Colon (tissue), 2 donors: ENCODE measurements around the gene FAM168A.
"Not testable (repeated sequence)": the region's sequence is repeated elsewhere in the genome, so short reads cannot be mapped to it uniquely, and the experiment has no call there.

Experiments
- FAIRE-seq: peaks from 2 replicates; lab custom pipeline; 2012; peaks lifted over from hg19 to GRCh38; lab: Jason Lieb, UNC
- donor health status: control.
- donor health status: control.

Gene FAM168A

GRCh38 chr11:73519266-73519665 is 78.6 kb downstream of the FAM168A start:
- no peak for FAIRE-seq

DNA sequence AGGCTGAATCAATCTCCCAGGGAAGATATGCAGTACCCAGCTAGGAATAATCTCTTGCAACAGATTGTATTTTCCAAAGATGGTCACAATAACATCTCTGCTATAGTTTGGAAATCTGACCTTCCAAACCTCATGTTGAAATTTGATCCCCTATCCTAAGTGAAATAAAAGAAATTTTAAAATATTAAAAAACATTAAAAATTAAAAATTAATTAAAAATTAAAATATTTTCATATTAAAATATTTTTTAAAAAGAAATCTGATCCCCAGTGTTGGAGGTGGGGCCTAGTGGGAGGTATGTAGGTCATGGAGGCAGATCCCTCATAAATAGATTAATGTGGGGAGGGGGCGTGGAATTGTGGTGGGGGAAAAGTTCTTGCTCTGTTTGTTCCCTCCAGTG is 79.7 kb downstream of the FAM168A start:
- no peak for FAIRE-seq

DNA sequence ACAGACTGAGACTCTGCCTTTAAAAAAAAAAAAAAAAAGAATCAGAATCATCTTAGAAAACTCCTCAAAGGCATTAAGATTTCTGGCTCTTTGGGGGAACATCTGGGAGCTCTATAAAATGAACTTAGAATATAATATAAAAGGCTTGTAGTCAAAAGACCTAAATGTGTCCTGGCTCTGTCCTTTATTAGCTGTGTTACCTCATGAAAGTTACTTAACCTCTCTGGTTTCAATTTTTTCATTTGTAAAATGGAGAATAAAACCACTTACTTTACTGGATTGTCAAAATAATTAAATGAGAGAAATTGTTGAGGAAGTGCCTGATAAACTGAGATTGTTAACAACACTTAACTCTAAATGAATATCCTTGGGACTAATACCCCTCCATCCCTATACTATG is 81.8 kb downstream of the FAM168A start:
- no peak for FAIRE-seq

DNA sequence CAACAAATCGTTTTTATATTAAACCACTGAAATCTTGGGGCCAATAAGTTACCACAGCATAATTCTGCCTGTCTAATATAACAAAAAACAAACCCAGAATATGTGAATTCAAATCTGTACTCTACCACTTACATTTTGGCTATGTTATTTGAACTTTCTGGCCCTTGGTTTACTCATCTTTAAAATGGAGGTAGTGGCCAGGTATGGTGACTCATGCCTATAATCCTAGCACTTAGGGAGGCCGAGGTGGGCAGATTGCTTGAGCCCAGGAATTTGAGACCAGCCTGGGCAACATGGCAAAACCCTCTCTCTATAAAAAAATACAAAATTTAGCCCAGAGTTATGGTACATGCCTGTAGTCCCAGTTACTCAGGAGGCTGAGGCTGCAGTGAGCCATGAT is 84.2 kb downstream of the FAM168A start:
- no peak for FAIRE-seq

DNA sequence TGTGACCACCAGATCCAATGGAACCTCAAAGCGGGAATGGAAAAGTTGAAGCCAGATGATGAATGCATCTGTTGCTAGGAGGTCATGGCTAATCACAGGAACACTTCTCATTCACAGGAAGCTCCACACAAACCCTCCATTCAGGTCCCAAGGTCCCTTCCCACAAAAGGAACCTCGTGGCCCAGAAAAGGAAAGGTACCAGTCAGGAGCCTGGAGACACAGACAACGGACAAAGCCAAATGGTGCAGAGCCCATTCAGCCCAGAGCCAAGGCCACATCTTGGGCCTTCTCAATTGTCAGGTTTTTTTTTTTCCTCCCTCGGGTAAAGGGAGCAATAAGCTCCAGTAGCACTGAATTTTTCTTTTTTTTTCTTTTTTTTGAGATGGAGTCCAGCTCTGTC is 87.0 kb downstream of the FAM168A start:
- FAIRE-seq = no peak

GRCh38 chr11:73510106-73510505 is 87.8 kb downstream of the FAM168A start:
- no peak for FAIRE-seq

DNA sequence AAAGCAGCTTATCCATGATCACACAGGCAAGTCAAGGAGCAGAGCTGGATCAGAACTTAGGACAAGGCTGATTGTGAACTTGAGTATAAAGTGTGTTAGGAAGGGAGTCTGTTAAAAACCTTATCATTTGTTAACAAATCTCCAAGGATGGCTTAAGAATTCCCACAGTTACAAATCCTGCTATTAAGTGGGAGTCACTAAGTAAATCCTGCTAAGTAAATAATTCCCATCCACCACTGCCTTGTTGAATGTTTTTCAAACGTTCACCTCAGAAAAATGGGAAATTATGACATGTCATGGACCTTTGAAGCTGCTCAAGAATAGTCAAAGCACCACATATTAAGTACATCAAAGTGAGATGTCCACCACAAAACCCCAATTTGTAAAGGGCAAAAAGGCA is 88.7 kb downstream of the FAM168A start:
- no peak for FAIRE-seq

DNA sequence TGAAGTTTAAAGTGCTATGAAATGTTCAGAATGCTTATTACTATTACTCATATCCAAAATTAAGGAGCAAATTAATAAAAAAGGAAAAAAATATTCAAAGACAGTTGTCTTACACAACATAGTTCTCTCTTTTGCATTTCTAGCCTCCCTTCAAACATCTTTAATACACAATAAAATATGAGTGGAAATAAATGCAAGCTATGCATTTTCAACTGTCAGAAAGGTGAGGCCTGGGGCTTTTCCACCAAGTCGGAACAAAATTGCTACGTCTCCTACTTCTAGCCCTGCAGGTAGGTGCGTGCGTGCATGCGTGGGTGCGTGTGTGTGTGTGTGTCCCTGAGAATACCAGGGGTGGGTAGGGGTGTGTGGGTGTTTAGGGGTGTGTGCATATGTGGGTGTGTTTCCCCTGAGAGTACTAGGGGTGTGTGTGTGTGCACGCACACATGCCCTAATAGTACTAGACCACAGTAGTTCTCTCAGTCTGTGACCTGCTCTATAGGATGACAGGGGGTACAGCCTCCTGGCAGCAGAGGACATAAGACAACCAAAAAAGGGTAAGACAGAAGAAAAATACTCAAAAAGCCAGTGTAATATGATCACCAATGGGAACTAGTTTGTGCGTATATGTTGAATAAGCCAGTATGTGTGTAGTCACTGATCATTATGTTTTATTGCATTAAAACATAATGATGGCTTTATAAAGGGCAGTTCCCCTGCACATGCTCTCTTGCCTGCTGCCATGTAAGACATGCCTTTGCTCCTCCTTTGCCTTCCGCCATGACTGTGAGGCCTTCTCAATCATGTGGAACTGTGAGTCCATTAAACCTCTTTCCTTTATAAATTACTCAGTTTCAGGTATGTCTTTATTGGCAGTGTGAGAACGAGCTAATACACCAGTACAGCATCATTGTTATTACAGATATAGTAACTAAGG is 89.4 kb downstream of the FAM168A start:
- no peak for FAIRE-seq

DNA sequence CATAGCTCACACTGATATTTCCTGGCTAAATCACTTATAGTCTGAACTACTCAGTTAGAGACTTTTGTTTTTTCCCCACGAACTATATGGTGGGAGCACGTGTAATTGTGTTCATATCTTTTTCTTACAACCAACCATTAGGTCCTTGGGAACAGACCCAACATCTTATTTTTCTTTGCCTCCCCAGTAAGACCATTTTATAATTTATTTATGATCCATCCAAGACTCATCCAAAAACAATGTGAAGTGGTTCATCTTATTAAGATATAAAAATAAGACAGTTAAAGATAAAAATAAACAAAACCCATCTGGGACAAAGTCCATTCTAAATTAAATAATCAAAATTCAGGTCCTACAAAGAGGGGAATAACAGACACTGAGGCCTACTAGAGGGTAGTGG is 90.8 kb downstream of the FAM168A start:
- FAIRE-seq = no peak

DNA sequence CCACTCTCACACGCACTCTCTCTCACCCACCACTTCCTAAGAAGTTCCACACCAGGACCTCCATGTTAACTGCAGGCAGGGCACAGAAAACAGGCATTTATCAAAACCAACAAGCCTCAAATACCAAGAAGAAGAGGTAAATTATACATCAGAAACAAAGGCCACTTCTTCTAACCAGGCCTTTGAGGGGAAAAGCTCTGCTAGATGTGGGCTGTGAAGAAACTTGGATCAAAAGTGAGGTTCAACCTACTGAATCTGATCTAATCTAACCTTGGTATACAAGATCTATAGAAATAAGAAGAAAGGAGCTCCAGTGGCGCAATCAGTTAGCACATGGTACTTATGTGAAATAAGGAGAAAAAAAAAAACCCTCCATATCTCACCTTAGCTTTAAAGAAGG is 91.9 kb downstream of the FAM168A start:
- no peak for FAIRE-seq

GRCh38 chr11:73498343-73498742 is 99.6 kb downstream of the FAM168A start:
- no peak for FAIRE-seq

DNA sequence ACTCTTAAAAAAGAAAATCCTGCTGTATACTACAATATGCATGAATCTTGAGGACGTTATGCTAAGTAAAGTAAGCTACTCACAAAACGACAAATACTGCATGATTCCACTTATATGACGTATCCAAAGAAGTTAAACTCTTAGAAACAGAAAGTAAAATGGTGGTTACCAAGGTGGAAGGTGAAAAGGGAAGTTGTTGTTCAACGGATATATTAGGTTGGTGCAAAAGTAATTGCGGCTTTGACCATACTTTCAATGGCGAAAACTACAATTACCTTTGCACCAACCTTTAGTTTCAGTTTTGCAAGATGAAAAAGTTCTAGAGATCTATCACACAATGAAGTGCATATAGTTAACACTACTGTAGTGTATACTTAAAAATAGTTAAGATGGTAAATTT is 101.8 kb downstream of the FAM168A start:
- FAIRE-seq = no peak

DNA sequence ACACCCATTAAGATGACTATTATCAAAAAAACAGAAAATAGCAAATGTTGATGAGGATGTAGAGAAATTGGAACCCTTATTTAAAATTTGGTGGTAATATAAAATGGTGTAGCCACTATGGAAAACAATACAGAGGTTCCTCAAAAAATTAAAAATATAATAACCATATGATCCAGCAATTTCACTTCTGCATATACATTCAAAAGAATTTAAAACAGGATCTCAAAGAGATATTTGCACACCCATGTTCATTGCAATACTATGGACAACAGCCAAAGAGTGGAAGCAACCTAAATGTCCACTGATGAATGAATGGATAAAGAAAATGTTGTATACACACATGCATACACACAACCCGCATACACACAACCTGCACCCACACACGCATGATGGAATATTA is 102.2 kb downstream of the FAM168A start:
- FAIRE-seq = no peak

DNA sequence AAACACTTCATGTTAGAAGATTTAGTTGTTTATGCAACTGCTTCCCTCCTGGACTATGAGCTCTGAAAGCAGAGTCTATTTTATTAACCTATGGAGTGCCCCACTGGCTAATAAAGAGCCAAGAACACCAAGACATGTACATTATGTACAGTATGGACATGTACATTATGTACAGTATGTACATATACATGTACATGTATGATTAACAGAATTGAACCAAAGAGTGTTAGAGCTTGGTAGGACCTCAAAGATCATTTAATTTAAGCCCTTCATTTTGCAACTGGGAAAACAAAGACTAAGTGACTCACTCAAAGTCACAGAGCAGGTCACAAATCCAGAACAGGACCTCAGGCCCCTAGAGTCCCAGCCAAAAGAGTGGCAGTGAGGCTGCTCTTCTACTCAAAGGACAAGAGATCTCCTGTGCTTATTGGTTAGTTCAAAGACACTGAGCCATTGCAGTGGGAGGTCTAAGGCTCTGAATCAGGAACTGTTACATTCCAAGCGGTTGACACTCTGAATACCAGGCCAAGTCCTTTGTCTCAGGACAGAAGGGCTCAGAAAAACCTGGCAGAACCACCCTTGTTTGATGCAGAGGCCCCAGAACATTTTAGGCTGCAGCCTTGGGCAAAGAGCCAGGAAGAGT is 103.8 kb downstream of the FAM168A start:
- no peak for FAIRE-seq

DNA sequence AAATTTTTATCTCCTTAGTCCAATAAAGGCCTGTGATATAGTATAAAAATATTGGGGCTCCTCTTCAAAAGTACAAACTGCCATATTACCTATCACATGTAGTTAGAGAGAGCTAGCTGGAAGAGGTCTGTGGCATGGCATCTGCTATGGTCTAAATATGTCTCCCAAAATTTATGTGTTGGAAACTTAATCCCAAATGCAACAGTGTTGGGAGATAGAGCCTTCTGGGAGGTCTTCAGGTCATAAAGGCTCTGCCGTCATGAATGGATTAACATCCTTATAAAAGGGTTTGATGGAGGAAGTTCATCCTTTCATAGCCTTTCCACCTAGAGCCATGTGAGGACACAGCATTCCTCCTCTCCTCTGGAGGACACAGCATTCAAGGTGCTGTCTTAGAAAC is 116.3 kb downstream of the FAM168A start:
- no peak for FAIRE-seq

DNA sequence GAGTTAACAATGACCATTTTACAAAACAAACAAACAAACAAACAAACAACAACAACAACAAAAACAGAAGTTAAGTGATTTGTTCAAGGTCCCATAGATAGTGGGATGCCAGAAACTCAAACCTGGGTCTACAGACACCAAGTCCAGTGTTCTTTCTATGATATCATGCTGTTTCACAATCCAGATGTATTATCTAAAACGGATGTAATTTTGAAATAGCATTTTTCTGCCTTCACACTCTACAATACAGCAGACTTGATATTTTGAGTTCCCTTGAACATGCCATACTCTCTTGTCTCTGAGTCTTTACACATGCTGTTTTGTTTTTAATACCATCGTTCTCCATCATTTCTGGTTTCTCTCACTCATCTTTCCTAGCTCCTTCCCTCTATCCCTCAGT is 117.2 kb downstream of the FAM168A start:
- FAIRE-seq = no peak

DNA sequence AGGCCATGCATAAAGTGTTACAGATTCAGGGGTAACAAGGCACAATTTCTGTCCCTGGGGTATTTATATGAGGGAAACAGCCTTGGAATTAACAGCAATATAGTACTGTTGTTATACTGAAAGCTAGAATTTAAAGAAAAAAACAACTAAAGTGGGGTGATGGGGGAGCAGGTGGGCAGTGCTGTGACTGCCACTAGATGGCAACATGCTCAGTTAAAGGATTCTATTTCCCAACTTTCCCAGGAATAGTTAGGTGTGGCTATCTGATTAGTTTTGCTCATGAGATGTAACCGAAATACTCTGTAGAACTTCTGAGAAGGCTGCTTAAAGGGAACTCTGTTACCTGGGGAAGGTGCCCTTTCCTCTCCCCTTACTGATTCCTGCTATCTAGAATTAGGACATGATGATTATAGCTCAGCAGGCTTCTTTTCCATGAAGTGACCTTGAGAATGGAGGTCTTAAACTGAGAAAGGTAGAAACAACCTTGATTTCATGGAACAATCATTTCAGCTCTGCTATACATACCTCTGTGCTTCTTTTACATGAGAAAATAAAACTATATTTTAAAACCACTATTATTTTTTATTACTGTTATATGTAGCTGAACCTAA is 119.1 kb downstream of the FAM168A start:
- FAIRE-seq = no peak

DNA sequence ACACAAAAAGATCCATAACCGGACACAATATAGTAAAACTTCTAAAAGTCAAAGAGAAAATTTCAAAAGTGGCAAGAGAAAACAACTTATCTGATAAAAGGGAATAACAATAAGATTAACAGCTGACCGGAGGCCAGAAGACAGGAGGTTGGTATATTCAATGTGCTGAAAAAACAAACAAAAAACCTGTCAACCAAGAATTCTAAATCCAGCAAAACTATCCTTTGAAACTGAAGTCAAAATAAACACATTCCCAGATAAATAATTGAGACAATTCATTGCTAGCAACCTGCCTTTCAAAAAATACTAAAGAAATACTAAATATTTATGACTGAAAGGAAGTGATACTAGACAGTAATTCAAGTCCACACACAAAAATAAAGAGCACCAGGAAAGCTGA is 120.4 kb downstream of the FAM168A start:
- no peak for FAIRE-seq

DNA sequence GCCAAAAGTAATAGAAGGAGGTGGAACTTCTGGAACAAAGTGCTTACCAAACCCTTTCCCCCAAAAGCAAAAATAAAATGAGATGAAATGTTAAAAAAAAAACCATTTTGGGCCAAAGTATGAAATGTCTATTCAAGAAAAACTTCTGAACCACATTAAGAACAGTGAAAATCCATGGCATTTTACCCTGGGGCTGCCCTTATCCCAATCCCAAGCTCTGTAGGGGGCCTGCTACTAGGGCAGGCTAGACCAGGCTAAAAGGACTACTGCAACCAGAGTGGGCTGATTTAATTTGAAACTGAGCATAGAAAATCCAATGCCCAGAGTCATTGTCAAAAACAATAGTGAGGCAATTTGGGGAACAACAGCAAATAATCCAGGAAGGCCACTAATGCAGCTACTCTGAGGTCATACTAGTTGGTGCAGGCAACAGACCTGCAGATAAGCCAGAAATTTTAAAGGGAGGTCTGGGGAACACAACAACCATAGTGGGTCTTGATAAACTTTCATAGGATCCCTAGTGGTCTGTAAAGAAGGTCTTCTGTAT is 122.3 kb downstream of the FAM168A start:
- FAIRE-seq = no peak

DNA sequence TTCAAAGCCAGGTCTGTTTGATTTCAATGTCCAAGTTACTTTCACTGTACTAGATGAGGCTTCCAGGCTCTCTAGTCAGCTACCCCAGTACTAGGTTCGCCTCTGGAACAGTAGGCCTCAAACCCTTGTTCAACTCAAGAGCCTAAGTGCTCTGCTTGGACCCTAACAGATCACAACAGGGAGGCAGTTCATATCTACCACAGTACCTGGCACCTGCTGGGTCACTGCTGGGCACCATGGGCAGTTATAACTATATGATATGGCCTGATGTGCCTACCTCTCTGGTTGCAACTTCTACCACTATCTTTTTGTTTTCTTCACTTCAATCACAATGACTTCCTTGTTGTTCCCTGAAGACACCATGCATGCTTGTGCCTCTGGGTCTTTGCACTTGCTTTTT is 124.7 kb downstream of the FAM168A start:
- no peak for FAIRE-seq

DNA sequence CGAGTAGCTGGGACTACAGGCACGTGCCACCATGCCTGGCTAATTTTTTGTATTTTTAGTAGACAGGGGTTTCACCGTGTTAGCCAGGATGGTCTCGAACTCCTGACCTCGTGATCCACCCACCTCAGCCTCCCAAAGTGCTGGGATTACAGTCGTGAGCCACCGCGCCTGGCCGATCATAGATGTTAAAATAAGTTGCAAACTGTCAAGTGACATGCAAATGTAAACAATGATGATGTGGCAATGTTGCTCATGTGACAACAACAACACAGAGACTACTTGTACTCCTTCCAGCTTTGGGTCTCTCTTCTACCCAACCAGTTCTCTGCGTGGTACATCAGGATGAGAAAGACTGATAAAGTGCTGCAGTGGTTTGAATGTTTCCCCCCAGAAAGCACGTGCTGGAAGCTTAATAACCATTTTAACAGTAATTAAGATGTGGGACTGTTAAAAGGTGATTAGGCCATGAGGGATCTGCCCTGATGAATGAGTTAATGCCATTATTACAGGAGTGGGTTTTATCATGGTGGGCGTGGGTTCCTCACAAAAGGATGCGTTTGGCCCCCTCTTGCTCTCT is 127.8 kb downstream of the FAM168A start:
- FAIRE-seq = not testable (repeated sequence)

DNA sequence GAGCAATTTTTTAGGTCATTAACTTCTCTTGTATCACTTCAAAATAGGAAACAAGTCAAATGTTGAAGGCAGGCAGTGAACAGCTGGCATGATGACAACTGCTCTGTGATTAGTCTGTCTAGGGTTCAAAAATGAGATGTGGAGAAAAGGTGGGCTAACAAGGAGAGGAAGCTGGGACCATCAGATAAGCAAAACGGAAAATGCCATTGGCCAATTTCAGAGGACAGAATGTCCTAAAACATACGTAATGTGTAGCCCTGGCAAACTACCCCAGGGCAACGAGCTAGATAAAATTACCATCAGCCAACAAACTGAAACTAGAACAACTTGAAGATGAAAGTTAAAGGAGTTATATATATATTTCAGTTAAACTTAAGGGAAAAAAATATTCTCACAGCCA is 128.5 kb downstream of the FAM168A start:
- no peak for FAIRE-seq
